Lung (tissue), 12 donors: ENCODE data around the gene NUP210L. TPM values are rescaled to one million over a fixed set of nuclear protein-coding genes. Genes with fewer than 3 reads are reported as not detected.

ENCODE experiments used
- ATAC-seq: fragments of 200-7000 bp; cut with Tn5 transposase; one replicate; pipeline ENCODE4 v1.9.1; 2020; ENCODE audit warnings: moderate number of reproducible peaks; ENCODE audit not compliant: insufficient read depth, low FRiP score
- DNase-seq, 3 donors: peaks; one replicate each; pipeline ENCODE4 v3.0.0-alpha.2; 2013 to 2017
- H3K27ac ChIP-seq, 2 donors: one replicate each; pipeline ENCODE4 v1.5.1; 2013; ENCODE audit warnings: mild to moderate bottlenecking in 2 of 2, moderate library complexity in 2 of 2, control low read depth in 1 of 2, inconsistent platforms in 1 of 2, low read depth in 1 of 2, low read length in 1 of 2
- H3K27me3 ChIP-seq, 3 donors: one replicate each; pipeline ENCODE4 v1.5.1; 2013; ENCODE audit warnings: low read length in 2 of 3; ENCODE audit not compliant: control insufficient read depth in 3 of 3, insufficient read depth in 3 of 3
- H3K36me3 ChIP-seq, 4 donors: one replicate each; pipeline ENCODE4 v1.5.1; 2013; ENCODE audit warnings: low read length in 4 of 4, mild to moderate bottlenecking in 1 of 4, moderate library complexity in 1 of 4; ENCODE audit not compliant: control insufficient read depth in 4 of 4, insufficient read depth in 4 of 4
- H3K4me1 ChIP-seq, 5 donors: one replicate each; pipeline ENCODE4 v1.5.1; 2013; ENCODE audit warnings: low read length in 5 of 5, mild to moderate bottlenecking in 2 of 5, moderate library complexity in 1 of 5; ENCODE audit not compliant: control insufficient read depth in 5 of 5, insufficient read depth in 5 of 5
- H3K4me3 ChIP-seq: one replicate; pipeline ENCODE4 v1.5.1; 2013; ENCODE audit warnings: mild to moderate bottlenecking, control low read depth, moderate library complexity
- H3K9ac ChIP-seq, 2 donors: one replicate each; pipeline ENCODE4 v1.5.1; 2013; ENCODE audit warnings: low read length in 2 of 2, control low read depth in 1 of 2; ENCODE audit not compliant: insufficient read depth in 1 of 2
- H3K9me3 ChIP-seq, 4 donors: one replicate each; pipeline ENCODE4 v1.5.1; 2013; ENCODE audit warnings: low read length in 3 of 4, mild to moderate bottlenecking in 1 of 4, moderate library complexity in 1 of 4; ENCODE audit not compliant: control insufficient read depth in 4 of 4, insufficient read depth in 3 of 4
- WGBS, 2 donors: extraction: QIAGEN DNeasy Blood & Tissue Kit; methylation state at CpG; one replicate each; pipeline ENCODE4 v1.1.7; 2013; 5-methylcytosine and 5-hydroxymethylcytosine counted together
- polyA plus RNA-seq, 2 donors: library from polyadenylated mRNA; stranded (reverse); fragments of 200-250 nt; gene quantifications; one replicate each; pipeline ENCODE4 v1.2.1, GENCODE V29; 2013
- total RNA-seq, 2 donors: library from RNA; depleted of rRNA in 1 of 2; stranded (reverse); fragments of >200 nt in 1 of 2; gene quantifications; one replicate each; pipeline ENCODE4 v1.2.1, GENCODE V29; 2014 to 2021
- TF ChIP-seq, protein P1 (sequence below): IDR thresholded peaks from 2 replicates; pipeline ENCODE4 v1.5.1; 2012; ENCODE audit warnings: mild to moderate bottlenecking; ENCODE audit errors: control extremely low read depth, extremely low read depth
- donor health status: control.
- donor health status: control.
- donor health status: Bipolar disorder and iron deficiency.
- donor health status: healthy.
- donor health status: DM: yes; HTN: yes; CAD: no.

NUP210L gene
- total and polyA plus RNA-seq, 4 donors = 0.03 to 0.26 (median 0.09) TPM

GRCh38 chr1:153961421-153961820 is 193.5 kb downstream of the NUP210L start:
- Histone ChIP-seq H3K27me3 (no peaks in the 10 kb centered on the region), H3K27ac (peak overlapping the region; percentile 54 to 94), H3K9ac (peak overlapping the region in 1 of 2 donors; percentile 8), H3K4me1 (peaks cover 14 to 58% (median 15%) of the 10 kb centered on the region in 5 donors), H3K9me3 (no peaks in the 10 kb centered on the region), H3K36me3 (peaks cover 0 to 9% (median 7%) of the 10 kb centered on the region in 4 donors), H3K4me3 (no peak overlapping the region)
- DNase-seq (no peak), ATAC-seq (no peak)
- 78 to 81% methylated on average over 4 of the region's 4 CpGs for WGBS, 2 donors
- TF ChIP-seq, protein P1, sequence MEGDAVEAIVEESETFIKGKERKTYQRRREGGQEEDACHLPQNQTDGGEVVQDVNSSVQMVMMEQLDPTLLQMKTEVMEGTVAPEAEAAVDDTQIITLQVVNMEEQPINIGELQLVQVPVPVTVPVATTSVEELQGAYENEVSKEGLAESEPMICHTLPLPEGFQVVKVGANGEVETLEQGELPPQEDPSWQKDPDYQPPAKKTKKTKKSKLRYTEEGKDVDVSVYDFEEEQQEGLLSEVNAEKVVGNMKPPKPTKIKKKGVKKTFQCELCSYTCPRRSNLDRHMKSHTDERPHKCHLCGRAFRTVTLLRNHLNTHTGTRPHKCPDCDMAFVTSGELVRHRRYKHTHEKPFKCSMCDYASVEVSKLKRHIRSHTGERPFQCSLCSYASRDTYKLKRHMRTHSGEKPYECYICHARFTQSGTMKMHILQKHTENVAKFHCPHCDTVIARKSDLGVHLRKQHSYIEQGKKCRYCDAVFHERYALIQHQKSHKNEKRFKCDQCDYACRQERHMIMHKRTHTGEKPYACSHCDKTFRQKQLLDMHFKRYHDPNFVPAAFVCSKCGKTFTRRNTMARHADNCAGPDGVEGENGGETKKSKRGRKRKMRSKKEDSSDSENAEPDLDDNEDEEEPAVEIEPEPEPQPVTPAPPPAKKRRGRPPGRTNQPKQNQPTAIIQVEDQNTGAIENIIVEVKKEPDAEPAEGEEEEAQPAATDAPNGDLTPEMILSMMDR = no peak

- TF ChIP-seq, protein P1 = no peak
- ATAC-seq (no peak), DNase-seq (no peak)
- Histone ChIP-seq H3K27ac (no peak overlapping the region), H3K4me1 (peaks cover 14 to 57% (median 20%) of the 10 kb centered on the region in 5 donors), H3K36me3 (peaks cover 0 to 9% (median 7%) of the 10 kb centered on the region in 4 donors), H3K27me3 (no peaks in the 10 kb centered on the region), H3K9ac (no peak overlapping the region), H3K9me3 (no peaks in the 10 kb centered on the region), H3K4me3 (no peak overlapping the region)
- WGBS, 2 donors = 94 to 97% methylated on average over 10 to 11 of the region's 11 CpGs
Observed at GRCh38 chr1:153960206-153960605, 194.7 kb downstream of the NUP210L start.

DNA sequence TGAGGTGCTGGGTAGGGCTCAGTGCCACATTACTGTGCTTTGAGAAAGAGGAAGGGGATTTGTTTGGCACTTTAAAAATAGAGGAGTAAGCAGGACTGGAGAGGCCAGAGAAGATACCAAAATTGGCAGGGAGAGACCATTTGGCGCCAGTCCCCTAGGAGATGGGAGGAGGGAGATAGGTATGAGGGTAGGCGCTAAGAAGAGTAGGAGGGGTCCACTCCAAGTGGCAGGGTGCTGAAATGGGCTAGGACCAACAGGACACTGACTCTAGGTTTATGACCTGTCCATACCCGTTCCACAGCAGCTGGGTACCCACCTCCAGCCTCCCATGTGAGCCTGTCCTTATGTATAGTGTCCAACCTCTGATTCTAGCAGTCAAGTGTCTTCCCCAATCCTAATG is 195.4 kb downstream of the NUP210L start:
- ATAC-seq = no peak
- H3K4me1 ChIP-seq = peaks cover 14 to 55% (median 20%) of the 10 kb centered on the region in 5 donors
- DNase-seq = peak in 1 of 3 donors; percentile 10
- no peaks in the 10 kb centered on the region for H3K27me3 ChIP-seq
- peak overlapping the region; percentile 8 to 45 for H3K27ac ChIP-seq
- no peaks in the 10 kb centered on the region for H3K9me3 ChIP-seq
- H3K36me3 ChIP-seq = peaks cover 2 to 15% (median 7%) of the 10 kb centered on the region in 4 donors
- TF ChIP-seq, protein P1 = no peak
- WGBS, 2 donors = 68 to 83% methylated on average over 3 of the region's 3 CpGs
- H3K9ac ChIP-seq = no peak overlapping the region
- no peak overlapping the region for H3K4me3 ChIP-seq

DNA sequence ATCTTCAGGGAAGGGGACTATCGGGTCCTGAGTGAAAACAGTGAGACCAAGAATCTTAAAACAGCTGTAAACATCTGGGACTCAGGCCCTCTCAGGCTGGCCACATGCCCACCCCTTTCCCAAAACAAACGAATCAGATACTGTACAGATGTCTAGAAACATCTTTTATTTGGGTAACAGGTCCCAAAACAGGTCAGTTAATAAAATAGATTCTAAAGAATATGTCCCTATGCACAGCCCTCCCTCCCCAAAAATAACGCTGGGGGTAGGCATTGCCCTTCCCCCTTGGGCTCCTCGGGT is 196.0 kb downstream of the NUP210L start:
- H3K4me3 ChIP-seq = no peak overlapping the region
- ATAC-seq (no peak), DNase-seq (no peak)
- WGBS, 2 donors = 17 to 31% methylated on average over 4 of the region's 4 CpGs
- H3K27ac ChIP-seq = peak overlapping the region; percentile 20 to 45
- H3K36me3 ChIP-seq = peaks cover 2 to 19% (median 9%) of the 10 kb centered on the region in 4 donors
- no peaks in the 10 kb centered on the region for H3K9me3 ChIP-seq
- TF ChIP-seq, protein P1 = no peak
- H3K27me3 ChIP-seq = no peaks in the 10 kb centered on the region
- peaks cover 14 to 49% (median 20%) of the 10 kb centered on the region in 5 donors for H3K4me1 ChIP-seq
- H3K9ac ChIP-seq = peak overlapping the region in 1 of 2 donors; percentile 63
